GM12801 (cell line): ENCODE results near the gene SORT1.

ENCODE experiments used
- CTCF ChIP-seq: IDR thresholded peaks from one replicate; pipeline ENCODE4 v1.5.1; 2011; ENCODE audit warnings: control low read depth; ENCODE audit not compliant: insufficient read length; ENCODE audit errors: extremely low read depth

Gene SORT1

GRCh38 chr1:109272021-109272799 lies 125.5 kb downstream of the SORT1 start:
- TF ChIP-seq CTCF: no peak

GRCh38 chr1:109271458-109271857 lies 126.3 kb downstream of the SORT1 start:
- TF ChIP-seq CTCF: no peak

GRCh38 chr1:109270623-109271317 lies 126.9 kb downstream of the SORT1 start:
- no peak for TF ChIP-seq CTCF

- TF ChIP-seq CTCF: no peak
Measured at GRCh38 chr1:109269981-109270622, 127.6 kb downstream of the SORT1 start.

- TF ChIP-seq CTCF: no peak
Measured at GRCh38 chr1:109269212-109269980, 128.3 kb downstream of the SORT1 start.

- TF ChIP-seq CTCF: no peak
Measured at GRCh38 chr1:109268431-109269211, 129.1 kb downstream of the SORT1 start.
